Posterior vena cava (tissue), 2 donors: Measurements from ENCODE around the gene RELL1. TPM values are rescaled to one million over a fixed set of nuclear protein-coding genes. Genes with fewer than 3 reads are reported as not detected.

Experiments used
- DNase-seq: peaks from one replicate; pipeline ENCODE4 v3.0.0-alpha.2; 2020; ENCODE audit warnings: low spot score
- intact Hi-C, 2 donors: fragments of 100-400 bp; cut with DNase I; formaldehyde crosslinking; loops; one replicate each; pipeline versions ENCODE4 v1.14.1 to v1.14.2; 2022 to 2023
- total RNA-seq, 2 donors: library from RNA; stranded (reverse); fragmentation: NEBNext Ultra II Directional; extraction: Animal tissue kit (Norgen Biotek cat#: 25700); gene quantifications; one replicate each; pipeline ENCODE4 v1.2.1, GENCODE V29; 2021
- donor health status: DM: yes; HTN: yes; CAD: no.
- donor health status: DM: yes; HTN: yes; CAD: no.

Gene RELL1
- total RNA-seq, 2 donors from 2014 or later = 33.6 to 40.5 TPM

GRCh38 chr4:37586194-37586593 lies 100.0 kb downstream of the RELL1 start:
- no peak for DNase-seq
- intact Hi-C loops = no loop called here

DNA sequence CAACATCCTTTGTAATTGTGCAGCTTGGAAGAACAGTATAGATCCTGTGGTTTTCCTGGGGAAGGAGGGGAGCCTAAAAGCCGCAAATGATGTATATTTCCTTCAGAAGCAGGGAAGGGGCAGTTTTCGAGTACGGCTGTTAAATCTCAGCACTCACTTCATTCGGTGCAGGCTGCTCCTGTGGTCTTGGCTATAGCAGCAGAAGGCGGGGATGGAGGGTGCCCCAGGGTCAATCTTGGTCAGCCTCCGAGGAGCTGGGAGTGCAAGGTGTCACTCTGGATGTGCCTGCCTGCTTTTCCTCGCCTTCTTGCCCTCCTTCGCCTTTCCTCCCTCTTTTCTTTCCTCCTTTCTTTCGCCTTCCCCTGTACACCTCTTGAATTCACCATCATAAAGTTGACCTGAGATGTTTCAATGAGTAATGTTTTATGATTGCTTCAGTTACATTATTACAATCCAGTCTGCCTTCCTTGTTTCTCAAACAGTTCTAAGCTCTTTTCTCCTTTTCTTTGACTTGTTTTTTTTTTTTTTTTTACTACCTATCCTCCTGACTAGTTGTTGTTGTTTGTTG lies 101.6 kb downstream of the RELL1 start:
- intact Hi-C loops = no loop called here
- no peak for DNase-seq

DNA sequence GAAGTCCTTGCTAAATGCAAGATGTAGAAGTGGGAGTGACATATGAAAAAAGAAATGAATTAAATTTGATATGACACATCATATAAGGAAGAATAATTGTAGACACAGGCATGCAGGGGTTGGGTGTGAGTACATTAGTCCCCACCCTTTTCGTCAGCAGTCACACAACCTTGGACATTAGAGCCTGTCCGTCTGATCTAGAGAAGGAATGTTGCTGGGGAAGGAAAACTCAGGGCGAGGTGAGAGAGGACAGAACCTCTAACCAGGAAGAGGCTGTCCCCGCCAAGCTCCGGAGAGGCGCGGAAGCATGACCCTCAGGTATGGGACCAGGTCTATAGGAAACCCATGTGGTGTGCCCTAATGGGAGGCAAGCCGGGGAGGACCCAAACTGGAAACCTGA lies 102.1 kb downstream of the RELL1 start:
- intact Hi-C loops = no loop called here

GRCh38 chr4:37573566-37573965 lies 112.6 kb downstream of the RELL1 start:
- intact Hi-C loops = no loop called here
- DNase-seq = no peak

More for the DNA sequence above, 102.1 kb downstream of the RELL1 start:
- no peak for DNase-seq

DNA sequence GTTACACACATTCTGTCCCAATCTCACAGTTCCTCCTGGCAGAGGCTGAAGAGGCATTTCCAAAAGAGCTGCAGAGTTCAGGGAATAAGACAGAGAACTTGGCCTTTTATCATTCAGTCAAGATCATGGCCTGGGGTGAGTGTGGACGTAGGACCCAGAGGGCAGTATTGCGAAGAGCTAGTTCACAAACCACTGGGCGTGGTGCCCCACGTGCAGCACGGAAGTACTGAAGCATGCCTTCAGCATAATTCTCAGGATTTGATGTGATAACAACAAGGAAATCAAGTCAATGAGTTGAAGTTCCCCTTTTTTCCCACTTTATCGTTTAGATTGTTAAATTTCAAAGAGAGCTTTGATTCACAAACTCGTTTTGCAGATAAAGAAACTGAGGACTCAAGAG lies 117.7 kb downstream of the RELL1 start:
- DNase-seq = no peak
- intact Hi-C loops = no loop called here

- no peak for DNase-seq
- intact Hi-C loops = no loop called here
Measured at GRCh38 chr4:37567836-37568235, 118.3 kb downstream of the RELL1 start.

DNA sequence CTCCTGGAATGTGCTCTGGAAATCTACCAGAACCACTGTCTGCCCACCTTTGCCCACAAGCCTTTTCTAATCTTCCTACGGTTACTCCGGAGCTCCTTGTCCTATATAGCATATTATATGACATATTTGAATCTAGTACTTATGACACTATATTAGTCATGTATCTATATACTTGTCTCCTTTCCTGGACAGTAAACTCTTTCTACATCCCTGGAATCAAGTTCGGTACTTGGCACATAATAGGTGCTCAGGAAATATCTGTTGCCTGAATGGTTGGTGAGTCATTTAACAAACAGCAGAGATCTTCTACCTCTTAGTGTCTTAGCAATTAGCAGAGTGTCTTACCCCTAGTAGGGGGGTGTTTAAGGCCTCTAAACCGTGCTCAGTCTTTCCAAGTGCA lies 123.6 kb downstream of the RELL1 start:
- intact Hi-C loops = no loop called here
- no peak for DNase-seq

DNA sequence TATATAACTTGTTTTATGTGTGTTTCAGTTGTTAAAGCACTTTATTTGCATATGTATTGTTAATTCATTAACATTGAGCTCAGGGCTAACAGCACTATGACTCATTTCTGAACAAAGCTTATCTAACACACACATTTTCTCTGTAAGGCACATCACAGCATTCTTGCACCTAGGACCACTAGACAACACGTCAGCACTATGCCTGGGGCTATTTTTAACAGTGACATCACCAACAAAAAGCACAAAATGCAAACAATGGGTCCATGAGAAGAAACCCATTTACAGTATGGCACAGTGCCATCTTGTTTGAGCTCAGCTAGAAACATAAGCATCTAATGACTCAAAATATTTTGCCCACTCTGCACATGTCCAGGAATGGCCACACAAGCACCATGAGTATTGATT lies 124.4 kb downstream of the RELL1 start:
- no peak for DNase-seq
- intact Hi-C loops = no loop called here

GRCh38 chr4:37561196-37561802 lies 124.9 kb downstream of the RELL1 start:
- intact Hi-C loops = no loop called here

More at GRCh38 chr4:37561196-37561802, 124.9 kb downstream of the RELL1 start:
- DNase-seq = no peak

Other genes with a start within 250 kb of the RELL1 start
- 10 to 100 TPM; 20.3 to 24.2 TPM for gene PGM2, start 140.3 kb upstream of the RELL1 start, total RNA-seq
- 100 to 1,000 TPM in 1 of 2 donors, 10 to 100 TPM in 1; 94.7 to 152 TPM for gene TBC1D1, start 204.7 kb upstream of the RELL1 start, total RNA-seq